ENCODE measurements around the gene HYLS1. TPM values are rescaled to one million over a fixed set of nuclear protein-coding genes. Genes with fewer than 3 reads are reported as not detected.

HYLS1 gene
- total RNA-seq, 2 donors from 2014 or later: 0.33 to 1.3 TPM

DNA sequence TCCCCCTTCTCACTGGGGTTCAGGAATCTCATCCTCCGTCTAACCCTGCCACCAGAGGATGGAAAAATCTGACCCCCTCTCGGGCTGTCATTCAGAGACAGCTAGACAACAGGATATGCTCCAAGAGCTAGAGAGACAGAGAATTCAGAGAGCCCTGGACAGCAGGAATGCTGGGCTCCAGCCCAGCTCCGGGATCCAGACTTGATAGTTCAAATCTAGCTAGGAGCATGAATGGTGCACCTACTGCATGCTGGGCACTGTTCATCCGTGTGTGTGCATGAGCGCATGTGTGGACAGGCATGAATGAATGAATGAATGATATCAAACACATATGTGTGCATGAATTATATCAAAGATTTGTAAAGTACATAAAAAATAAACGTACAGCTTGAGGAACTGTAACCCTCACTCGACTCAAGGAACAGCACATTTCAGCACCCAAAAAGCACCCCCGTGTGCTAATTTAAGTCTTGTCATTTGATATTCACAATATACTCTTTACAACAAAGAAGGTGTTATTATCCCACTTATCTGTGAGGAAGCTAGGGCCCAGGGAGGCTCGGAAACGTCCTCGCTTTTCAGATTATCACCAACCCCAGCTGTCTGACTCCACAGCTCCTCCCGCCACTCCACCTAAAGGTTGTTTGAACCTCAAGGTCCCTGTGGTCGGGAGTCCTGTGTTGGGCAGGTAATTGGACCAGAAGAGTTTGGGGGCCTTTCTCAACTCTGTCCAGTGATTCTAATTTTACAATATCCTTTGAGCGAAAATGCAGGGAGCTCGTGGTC, 57.7 kb downstream of the HYLS1 start:
- Histone ChIP-seq H3K27ac (no peak overlapping the region), H3K9me3 (no peaks in the 10 kb centered on the region), H3K36me3 (replicated peaks in 1 of 2; ENCODE audit: insufficient read depth in 1 of 2, low read depth in 2 of 2) (no peaks in the 10 kb centered on the region), H3K4me3 (no peak overlapping the region), H3K4me1 (peaks cover 6% of the 10 kb centered on the region), H3K27me3 (no peaks in the 10 kb centered on the region)
- intact Hi-C loops (cut with DNase I): no loop called here
- WGBS, 2 donors: 53 to 66% methylated on average over 14 to 15 of the region's 15 CpGs
- TF ChIP-seq, protein P1, sequence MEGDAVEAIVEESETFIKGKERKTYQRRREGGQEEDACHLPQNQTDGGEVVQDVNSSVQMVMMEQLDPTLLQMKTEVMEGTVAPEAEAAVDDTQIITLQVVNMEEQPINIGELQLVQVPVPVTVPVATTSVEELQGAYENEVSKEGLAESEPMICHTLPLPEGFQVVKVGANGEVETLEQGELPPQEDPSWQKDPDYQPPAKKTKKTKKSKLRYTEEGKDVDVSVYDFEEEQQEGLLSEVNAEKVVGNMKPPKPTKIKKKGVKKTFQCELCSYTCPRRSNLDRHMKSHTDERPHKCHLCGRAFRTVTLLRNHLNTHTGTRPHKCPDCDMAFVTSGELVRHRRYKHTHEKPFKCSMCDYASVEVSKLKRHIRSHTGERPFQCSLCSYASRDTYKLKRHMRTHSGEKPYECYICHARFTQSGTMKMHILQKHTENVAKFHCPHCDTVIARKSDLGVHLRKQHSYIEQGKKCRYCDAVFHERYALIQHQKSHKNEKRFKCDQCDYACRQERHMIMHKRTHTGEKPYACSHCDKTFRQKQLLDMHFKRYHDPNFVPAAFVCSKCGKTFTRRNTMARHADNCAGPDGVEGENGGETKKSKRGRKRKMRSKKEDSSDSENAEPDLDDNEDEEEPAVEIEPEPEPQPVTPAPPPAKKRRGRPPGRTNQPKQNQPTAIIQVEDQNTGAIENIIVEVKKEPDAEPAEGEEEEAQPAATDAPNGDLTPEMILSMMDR (IDR thresholded peaks at IDR 0.05): no peak
- no peak for TF ChIP-seq POLR2A (IDR thresholded peaks at IDR 0.05)
- no peak for DNase-seq
- ATAC-seq: no peak

DNA sequence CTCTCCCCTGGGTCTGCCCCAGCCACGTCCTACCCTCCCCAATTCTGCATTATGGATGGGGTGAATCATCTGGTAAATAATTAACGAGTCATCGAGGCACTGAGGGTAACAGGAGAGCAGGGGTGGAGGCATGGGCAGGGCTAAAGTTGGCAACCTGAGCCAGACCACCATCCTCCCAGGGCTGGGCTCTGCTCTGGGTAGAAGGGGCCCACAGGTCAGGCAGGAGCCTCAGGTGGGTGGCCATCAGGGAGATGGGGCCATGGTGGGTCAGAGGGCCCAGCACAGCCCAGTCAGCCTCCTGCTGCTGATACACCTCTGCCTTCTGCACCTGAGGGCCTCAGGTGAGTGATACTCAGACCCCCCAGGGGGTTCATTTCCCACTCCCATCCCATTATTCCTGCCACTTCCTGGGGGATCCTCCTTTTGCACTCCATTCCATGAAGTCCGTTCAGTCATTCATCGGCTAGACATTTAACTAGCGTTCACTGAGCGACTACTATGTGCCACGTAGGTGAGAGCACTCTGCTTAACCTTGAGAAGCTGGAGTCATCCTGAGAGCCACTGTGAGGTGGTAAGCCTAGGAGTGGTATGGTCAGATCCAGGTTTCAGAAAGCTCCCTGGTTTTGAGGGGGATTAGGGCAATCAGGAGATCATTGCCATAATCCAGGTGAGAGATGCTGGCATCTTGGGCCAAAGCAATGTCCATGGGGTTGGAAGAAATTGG, 58.5 kb downstream of the HYLS1 start, which contains the start of gene VSIG10L2:
Gene VSIG10L2 (plus strand): TSS at position 248 of the 724 bp plus-strand sequence. CDS start 12 bp downstream, at position 260.
- no peak within 1 kb of the TSS for H3K4me3 ChIP-seq
- no peak within 1 kb of the TSS for H3K27ac ChIP-seq
- TF ChIP-seq POLR2A (IDR thresholded peaks at IDR 0.05): no peak
- TF ChIP-seq, protein P1 (IDR thresholded peaks at IDR 0.05): no peak
- peaks cover 12% of the 10 kb centered on the region for H3K4me1 ChIP-seq
- DNase-seq: no peak
- H3K27me3 ChIP-seq: no peaks in the 10 kb centered on the region
- intact Hi-C loops (cut with DNase I): no loop called here
- H3K36me3 ChIP-seq (replicated peaks in 1 of 2; ENCODE audit: insufficient read depth in 1 of 2, low read depth in 2 of 2): no peaks in the 10 kb centered on the region
- ATAC-seq: no peak
- 70 to 75% methylated on average over 8 of the region's 8 CpGs for WGBS, 2 donors
- H3K9me3 ChIP-seq: no peaks in the 10 kb centered on the region

DNA sequence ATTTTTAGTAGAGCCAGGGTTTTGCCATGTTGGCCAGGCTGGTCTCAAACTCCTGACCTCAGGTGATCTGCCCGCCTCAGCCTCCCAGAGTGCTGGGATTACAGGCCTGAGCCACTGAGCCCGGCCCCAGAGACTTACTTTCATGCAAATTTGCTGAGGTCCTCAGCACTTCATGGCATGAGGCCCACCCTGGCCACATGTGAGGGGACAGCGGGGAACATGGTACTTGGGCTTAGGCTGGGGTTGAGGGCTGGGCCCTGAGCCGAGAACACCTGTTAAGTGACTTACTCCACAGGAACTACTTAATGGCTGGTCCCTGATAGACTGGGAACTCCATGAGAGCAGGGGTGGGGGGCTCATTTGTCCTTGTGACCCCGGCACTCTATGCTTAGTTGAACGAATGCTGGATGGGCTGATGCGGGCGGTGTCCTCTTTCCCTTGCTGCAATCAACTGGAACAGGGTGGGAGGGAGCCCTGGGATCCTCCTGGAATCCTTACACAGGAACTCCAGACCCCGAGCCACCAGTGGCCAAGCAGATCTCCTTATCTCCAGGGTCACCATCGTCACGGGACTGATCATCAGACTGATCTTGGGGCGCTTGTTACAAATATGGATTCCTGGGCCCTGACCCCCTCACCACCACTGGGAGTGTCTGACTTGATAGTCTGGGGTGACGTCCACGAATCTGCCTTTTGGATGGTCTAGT, 59.4 kb downstream of the HYLS1 start:
- intact Hi-C loops (cut with DNase I): no loop called here
- WGBS, 2 donors: 82 to 88% methylated on average over 11 to 14 of the region's 14 CpGs

DNA sequence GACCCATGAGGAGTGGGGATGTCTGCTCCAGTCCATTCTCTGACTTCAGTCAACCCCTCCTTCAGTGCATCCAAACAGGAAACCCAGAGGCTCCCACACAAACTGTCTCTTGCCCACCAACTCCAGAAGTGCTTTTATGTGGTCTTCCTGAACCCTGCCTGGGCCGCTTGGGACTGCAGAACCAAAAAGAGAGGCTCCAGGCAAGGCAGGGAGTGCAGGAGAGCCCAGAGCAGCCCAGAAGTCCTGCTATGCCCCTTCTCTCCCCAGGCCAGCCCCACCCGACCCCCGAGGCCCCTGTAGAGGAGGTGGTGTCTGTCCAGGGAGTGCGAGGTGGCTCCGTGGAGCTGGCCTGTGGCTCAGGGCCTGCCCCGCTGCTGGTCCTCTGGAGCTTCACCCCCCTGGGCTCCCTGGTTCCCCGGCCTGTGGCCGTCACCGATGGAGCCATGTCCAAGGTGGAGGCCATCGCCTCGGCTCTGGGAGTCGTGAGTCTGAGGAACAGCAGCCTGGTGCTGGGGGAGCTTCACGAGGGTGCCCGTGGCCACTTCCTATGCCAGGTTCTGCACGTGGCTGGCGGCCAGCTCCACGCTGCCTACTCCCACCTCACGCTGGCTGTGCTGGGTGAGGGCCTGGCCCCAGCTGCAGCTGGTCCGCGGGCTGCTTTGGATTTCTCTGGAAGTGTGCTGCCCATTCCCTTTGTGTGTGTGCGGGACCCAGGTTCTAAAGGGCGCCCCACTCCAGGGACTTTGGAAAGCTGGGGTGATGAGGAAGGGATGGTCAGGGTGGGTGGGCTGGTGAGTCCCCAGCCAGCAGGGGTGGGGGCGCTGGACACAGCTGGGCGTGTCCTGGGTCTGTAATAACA, 60.2 kb downstream of the HYLS1 start:
- Histone ChIP-seq H3K36me3 (replicated peaks in 1 of 2; ENCODE audit: insufficient read depth in 1 of 2, low read depth in 2 of 2) (no peaks in the 10 kb centered on the region), H3K27me3 (no peaks in the 10 kb centered on the region), H3K9me3 (no peaks in the 10 kb centered on the region), H3K4me3 (no peak overlapping the region), H3K4me1 (peaks cover 17% of the 10 kb centered on the region), H3K27ac (no peak overlapping the region)
- intact Hi-C loops (cut with DNase I): no loop called here
- no peak for DNase-seq
- 82 to 90% methylated on average over 5 to 23 of the region's 24 CpGs for WGBS, 2 donors
- ATAC-seq: no peak
- TF ChIP-seq, protein P1 (IDR thresholded peaks at IDR 0.05): no peak
- no peak for TF ChIP-seq POLR2A (IDR thresholded peaks at IDR 0.05)

More for the DNA sequence above, 59.4 kb downstream of the HYLS1 start:
- Histone ChIP-seq H3K36me3 (replicated peaks in 1 of 2; ENCODE audit: insufficient read depth in 1 of 2, low read depth in 2 of 2) (no peaks in the 10 kb centered on the region), H3K27ac (no peak overlapping the region), H3K27me3 (no peaks in the 10 kb centered on the region), H3K9me3 (no peaks in the 10 kb centered on the region), H3K4me3 (no peak overlapping the region), H3K4me1 (peaks cover 21% of the 10 kb centered on the region)
- DNase-seq (no peak), ATAC-seq (no peak)
- no peak for TF ChIP-seq POLR2A (IDR thresholded peaks at IDR 0.05)
- TF ChIP-seq, protein P1 (IDR thresholded peaks at IDR 0.05): no peak

Data from body of pancreas (tissue), 4 donors.